GM06990 (cell line): Measurements from ENCODE around the gene LPCAT1.

Source experiments
- DNase-seq: peaks from one replicate; pipeline ENCODE4 v3.0.0-alpha.2; 2011; ENCODE audit not compliant: insufficient read length; ENCODE audit errors: extremely low read depth
- H3K27me3 ChIP-seq: replicated peaks from 2 replicates; pipeline ENCODE4 v1.6.0; 2011; ENCODE audit warnings: low read length; ENCODE audit not compliant: control insufficient read depth, insufficient read depth
- H3K36me3 ChIP-seq: 2 replicates; pipeline ENCODE4 v1.5.1; 2011; ENCODE audit warnings: low read length; ENCODE audit not compliant: control insufficient read depth, insufficient read depth
- H3K4me3 ChIP-seq: replicated peaks from 2 replicates; pipeline ENCODE4 v1.5.1; 2011; ENCODE audit warnings: low read depth, mild to moderate bottlenecking, control low read depth, low read length
- TF ChIP-seq, protein P1 (sequence below): IDR thresholded peaks from 2 replicates; pipeline ENCODE4 v1.5.1; 2011; ENCODE audit warnings: low read length, control low read depth, mild to moderate bottlenecking, inconsistent platforms; ENCODE audit not compliant: insufficient read depth, poor library complexity, severe bottlenecking

Gene LPCAT1

DNA sequence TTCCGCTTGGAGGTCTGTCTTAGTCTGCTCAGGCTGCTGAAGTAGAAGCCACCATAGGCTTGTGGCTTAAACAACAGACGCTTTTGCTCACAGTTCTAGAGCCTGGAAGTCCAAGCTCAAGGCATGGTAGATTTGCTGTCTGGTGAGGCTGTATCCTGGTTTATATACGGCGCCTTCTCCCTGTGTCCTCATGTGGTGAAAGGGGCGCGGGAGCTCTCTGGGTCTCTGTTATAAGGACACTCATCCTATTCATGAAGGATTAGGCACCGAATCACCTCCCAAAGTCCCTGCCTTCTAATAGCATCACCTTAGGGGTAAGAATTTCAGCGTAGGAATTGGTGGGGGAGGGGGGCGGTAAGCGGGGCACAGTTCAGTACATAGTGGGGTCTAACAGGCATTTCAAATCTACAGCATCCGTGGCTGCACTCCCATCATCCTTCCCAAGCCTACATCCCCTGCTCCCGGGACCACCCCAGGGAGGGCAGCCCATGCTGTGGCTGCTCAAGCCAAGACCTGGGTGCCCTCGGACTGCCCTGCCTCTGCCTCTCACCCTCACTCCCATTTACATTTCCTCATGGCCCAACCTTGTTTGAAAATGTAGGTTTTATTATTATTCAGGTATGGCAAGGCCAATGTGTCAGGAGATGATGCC lies 15.1 kb upstream of the LPCAT1 start:
- no peak overlapping the region for H3K4me3 ChIP-seq
- TF ChIP-seq, protein P1, sequence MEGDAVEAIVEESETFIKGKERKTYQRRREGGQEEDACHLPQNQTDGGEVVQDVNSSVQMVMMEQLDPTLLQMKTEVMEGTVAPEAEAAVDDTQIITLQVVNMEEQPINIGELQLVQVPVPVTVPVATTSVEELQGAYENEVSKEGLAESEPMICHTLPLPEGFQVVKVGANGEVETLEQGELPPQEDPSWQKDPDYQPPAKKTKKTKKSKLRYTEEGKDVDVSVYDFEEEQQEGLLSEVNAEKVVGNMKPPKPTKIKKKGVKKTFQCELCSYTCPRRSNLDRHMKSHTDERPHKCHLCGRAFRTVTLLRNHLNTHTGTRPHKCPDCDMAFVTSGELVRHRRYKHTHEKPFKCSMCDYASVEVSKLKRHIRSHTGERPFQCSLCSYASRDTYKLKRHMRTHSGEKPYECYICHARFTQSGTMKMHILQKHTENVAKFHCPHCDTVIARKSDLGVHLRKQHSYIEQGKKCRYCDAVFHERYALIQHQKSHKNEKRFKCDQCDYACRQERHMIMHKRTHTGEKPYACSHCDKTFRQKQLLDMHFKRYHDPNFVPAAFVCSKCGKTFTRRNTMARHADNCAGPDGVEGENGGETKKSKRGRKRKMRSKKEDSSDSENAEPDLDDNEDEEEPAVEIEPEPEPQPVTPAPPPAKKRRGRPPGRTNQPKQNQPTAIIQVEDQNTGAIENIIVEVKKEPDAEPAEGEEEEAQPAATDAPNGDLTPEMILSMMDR = no peak
- no peak for DNase-seq
- H3K27me3 ChIP-seq = no peaks in the 10 kb centered on the region
- no peaks in the 10 kb centered on the region for H3K36me3 ChIP-seq

DNA sequence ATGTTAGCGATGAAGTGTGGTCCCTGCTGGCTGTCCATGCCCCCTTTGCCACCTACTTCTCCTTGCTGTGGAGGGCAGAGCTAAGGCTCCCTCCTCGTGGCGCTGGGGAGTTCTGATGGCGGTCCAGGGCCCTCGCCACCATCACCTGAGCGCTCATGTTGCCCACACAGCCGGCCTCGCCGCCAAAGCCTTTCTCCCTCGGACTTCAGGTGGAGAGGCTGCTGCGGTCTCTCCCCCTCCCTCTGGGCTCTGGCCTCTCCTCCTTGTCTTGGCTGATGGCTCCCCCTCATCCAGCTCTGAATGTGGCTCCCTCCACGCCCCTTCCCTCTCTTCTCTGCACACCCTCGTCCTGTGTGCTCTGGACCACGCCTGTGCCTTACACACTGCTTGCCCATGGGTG lies 14.5 kb upstream of the LPCAT1 start:
- Histone ChIP-seq H3K27me3 (no peaks in the 10 kb centered on the region), H3K36me3 (no peaks in the 10 kb centered on the region), H3K4me3 (no peak overlapping the region)
- TF ChIP-seq, protein P1 = no peak
- DNase-seq = no peak

DNA sequence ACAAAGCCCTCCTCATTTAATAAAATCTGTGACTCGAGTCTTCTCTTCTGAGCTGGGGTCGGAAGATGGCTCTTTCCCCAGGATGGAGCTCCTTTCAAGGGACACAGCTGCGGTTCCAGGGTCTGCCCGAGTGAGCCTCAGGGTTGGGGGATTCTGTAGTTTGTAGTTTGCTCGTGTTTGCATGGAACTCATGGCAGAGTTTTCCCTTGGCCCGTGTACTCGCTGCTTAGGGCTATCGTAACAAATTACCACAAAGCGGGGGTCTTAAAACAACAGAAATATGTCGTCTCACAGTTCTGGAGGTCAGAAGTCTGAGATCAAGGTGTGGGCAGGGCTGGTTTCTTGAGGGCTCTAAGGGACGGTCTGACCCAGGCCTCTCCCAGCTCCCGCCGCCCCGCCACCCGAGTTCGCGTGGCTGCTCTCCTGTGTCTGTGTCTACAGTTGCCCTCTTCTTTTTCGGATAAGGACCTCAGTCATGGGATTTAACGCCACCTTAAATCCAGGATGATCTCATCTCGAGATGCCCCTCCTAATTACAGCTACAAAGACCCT lies 13.9 kb upstream of the LPCAT1 start:
- no peak for DNase-seq
- H3K4me3 ChIP-seq = no peak overlapping the region
- TF ChIP-seq, protein P1 = no peak
- H3K27me3 ChIP-seq = no peaks in the 10 kb centered on the region
- no peaks in the 10 kb centered on the region for H3K36me3 ChIP-seq

DNA sequence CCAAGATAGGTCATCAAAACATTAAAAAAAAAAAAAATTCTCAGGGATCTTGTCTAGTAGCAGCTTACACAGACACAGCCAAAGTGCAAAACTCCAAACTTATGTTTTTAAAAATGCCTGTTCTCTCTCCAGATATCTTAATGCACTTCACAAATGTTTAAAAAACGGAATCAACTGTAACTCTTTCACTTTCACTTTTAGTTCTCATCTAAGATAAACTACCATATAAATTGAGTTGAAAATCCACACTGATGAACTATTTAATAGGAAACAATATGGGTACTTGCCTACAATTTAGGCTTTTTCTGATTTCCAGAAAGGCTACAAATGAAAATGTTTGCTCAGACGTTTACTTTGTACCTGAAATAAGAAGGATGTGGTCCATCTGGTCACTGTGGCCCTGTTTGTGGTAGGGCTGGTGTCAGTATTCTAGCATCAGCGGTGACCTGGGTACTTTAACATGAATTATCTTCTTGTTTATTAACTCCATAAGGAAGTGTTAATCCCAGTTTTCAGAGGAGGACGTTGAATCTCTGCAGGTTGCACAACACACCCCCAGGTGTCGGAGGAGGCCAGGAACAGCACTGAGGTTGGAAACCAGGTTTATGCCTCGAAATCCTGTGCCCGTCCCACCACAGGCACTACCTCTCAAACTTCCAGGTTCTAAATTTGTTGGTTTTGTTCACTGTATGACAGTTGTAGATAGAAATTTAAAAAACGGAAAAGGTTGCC lies 13.3 kb upstream of the LPCAT1 start:
- Histone ChIP-seq H3K4me3 (no peak overlapping the region; the same call in 1 of the 2 replicates), H3K27me3 (no peaks in the 10 kb centered on the region), H3K36me3 (no peaks in the 10 kb centered on the region)
- TF ChIP-seq, protein P1 = no peak
- DNase-seq = no peak

DNA sequence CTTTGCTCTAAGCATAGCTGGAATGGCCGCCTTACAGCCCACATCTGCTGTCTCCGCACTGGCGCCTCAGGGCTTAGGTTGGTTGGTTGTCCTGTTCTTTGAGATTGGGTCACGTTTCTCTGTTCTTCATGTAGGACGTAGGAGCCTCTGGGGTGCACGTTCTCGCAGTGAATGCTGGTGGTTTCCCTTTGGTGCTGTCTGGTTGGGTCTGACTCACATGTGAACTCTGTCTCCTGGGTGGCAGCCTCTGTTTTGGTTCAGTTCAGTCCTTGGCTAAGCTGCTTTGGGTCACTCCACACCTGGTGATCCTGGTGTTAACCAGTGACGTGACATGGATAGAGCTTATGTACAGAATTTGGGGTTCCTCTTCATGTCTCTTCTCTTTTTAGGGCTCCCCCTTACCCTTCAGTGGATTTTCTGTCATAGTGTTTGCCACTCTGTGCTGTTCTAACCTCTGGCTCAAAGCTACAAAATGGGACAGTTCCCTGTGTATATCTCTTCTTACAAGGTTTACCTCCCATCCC lies 12.6 kb upstream of the LPCAT1 start:
- TF ChIP-seq, protein P1 = no peak
- DNase-seq = peak; percentile 48
- Histone ChIP-seq H3K27me3 (no peaks in the 10 kb centered on the region), H3K4me3 (peak overlapping the region; percentile 28), H3K36me3 (no peaks in the 10 kb centered on the region)
